ENCODE measurements around the gene P4HA2. TPM values are rescaled to one million over a fixed set of nuclear protein-coding genes. Genes with fewer than 3 reads are reported as not detected.

The P4HA2 gene
- total and polyA plus RNA-seq, 2 of the 8 experiments (the other 6 are each of a cell fraction or from before 2014, with no cell fraction given) = 7.4 to 9.3 TPM

DNA sequence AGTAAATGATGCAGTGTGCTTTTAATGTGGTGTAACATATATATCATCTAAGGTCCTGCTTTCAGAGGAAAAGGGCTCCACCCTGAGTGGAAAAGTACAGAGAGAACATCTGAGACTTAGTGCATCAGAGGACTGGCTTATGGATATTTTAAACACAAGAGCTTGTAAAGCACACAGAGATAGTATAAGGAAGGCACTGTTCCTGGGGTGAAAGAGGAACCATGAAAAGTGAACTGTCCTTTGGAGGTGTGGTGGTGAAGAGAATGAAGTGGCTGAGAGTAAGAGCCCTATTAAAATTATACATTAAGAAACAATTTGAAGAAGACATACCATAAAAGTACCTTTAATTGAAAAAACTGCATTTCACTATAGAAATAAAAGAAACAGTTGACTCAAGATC is 85.2 kb downstream of the P4HA2 start (continued):
- TF ChIP-seq CHD7 (IDR thresholded peaks at IDR 0.05; ENCODE audit: insufficient replicate concordance, low read length) = no peak
- TF ChIP-seq, protein P1, sequence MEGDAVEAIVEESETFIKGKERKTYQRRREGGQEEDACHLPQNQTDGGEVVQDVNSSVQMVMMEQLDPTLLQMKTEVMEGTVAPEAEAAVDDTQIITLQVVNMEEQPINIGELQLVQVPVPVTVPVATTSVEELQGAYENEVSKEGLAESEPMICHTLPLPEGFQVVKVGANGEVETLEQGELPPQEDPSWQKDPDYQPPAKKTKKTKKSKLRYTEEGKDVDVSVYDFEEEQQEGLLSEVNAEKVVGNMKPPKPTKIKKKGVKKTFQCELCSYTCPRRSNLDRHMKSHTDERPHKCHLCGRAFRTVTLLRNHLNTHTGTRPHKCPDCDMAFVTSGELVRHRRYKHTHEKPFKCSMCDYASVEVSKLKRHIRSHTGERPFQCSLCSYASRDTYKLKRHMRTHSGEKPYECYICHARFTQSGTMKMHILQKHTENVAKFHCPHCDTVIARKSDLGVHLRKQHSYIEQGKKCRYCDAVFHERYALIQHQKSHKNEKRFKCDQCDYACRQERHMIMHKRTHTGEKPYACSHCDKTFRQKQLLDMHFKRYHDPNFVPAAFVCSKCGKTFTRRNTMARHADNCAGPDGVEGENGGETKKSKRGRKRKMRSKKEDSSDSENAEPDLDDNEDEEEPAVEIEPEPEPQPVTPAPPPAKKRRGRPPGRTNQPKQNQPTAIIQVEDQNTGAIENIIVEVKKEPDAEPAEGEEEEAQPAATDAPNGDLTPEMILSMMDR (IDR thresholded peaks at IDR 0.05; ENCODE audit: control extremely low read depth in 1 of 3, insufficient read depth in 1 of 3, low read depth in 1 of 3, low read length in 3 of 3) = no peak
- TF ChIP-seq KDM4A (IDR thresholded peaks at IDR 0.05; ENCODE audit: low read depth, low read length, severe bottlenecking) = no peak
- no peak for TF ChIP-seq CHD2 (IDR thresholded peaks at IDR 0.05; ENCODE audit: low read length)
- no peak for TF ChIP-seq YY1 (IDR thresholded peaks at IDR 0.05; ENCODE audit: low read depth, low read length)
- TF ChIP-seq, protein P2, sequence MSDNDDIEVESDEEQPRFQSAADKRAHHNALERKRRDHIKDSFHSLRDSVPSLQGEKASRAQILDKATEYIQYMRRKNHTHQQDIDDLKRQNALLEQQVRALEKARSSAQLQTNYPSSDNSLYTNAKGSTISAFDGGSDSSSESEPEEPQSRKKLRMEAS (IDR thresholded peaks at IDR 0.05) = no peak
- TF ChIP-seq HDAC2 (IDR thresholded peaks at IDR 0.05; ENCODE audit: borderline replicate concordance in 1 of 2, low read depth in 2 of 2, low read length in 2 of 2) = no peak
- TF ChIP-seq, protein P3, sequence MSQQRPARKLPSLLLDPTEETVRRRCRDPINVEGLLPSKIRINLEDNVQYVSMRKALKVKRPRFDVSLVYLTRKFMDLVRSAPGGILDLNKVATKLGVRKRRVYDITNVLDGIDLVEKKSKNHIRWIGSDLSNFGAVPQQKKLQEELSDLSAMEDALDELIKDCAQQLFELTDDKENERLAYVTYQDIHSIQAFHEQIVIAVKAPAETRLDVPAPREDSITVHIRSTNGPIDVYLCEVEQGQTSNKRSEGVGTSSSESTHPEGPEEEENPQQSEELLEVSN (IDR thresholded peaks at IDR 0.05) = no peak

Data from H1 (cell line).